ENCODE results near the gene COL23A1. TPM values are rescaled to one million over a fixed set of nuclear protein-coding genes. Genes with fewer than 3 reads are reported as not detected.

The COL23A1 gene
- total and polyA plus RNA-seq, 2 of the 13 experiments (the other 11 are each of a cell fraction or from before 2014, with no cell fraction given) = not detected

DNA sequence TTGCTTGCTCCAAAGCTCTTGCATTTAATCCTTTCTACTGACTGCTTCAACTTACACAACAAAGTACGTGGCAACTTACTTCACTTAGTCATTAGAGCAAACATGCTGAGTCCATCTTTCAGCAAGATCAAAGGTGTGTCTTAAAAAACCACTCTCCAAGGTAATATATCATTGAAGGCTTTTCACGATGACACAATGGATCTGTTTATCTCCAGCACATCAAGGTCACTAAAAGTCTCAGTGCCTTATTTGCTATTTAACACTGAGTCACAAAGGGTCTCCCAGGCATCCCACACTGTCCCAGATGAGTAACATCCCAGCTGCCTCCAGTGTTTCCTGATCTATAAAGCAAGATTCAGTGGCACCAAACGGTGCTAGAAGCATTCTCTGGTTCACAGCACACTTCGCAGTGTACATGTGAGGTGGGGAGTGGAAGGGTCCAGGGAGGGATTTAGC, 40.3 kb upstream of the COL23A1 start (continued):
- TF ChIP-seq FIP1L1 (IDR thresholded peaks at IDR 0.05; ENCODE audit: borderline replicate concordance, insufficient read depth, low read depth, low read length) (no peak), TBX2 (CRISPR knock-in tag; IDR thresholded peaks at IDR 0.05; ENCODE audit: borderline replicate concordance) (peak; percentile 78), ZNF589 (CRISPR knock-in tag; conservative IDR thresholded peaks at IDR 0.05) (peak; percentile 33; the same call in 1 of the 2 replicates), ZKSCAN5 (CRISPR knock-in tag; IDR thresholded peaks at IDR 0.05) (no peak), DPF2 (CRISPR knock-in tag; IDR thresholded peaks at IDR 0.05; ENCODE audit: borderline replicate concordance, low read depth) (peak; percentile 78; the same call in 1 of the 2 replicates), FOXP1 (IDR thresholded peaks at IDR 0.05) (no peak), FOXP1 (CRISPR knock-in tag; IDR thresholded peaks at IDR 0.05) (peak; percentile 88), NCOR1 (IDR thresholded peaks at IDR 0.05; ENCODE audit: borderline replicate concordance, low read length) (peak; percentile 59; the same call in 1 of the 2 replicates), MEF2D (CRISPR knock-in tag; IDR thresholded peaks at IDR 0.05) (peak; percentile 37; the same call in 1 of the 2 replicates), ZNF24 (IDR thresholded peaks at IDR 0.05) (peak; percentile 86), LCORL (IDR thresholded peaks at IDR 0.05) (peak; percentile 59; the same call in 1 of the 2 replicates), LCORL (CRISPR knock-in tag; IDR thresholded peaks at IDR 0.05) (peak; percentile 73), JUNB (CRISPR knock-in tag; IDR thresholded peaks at IDR 0.05; ENCODE audit: borderline replicate concordance) (peak; percentile 75), KLF9 (CRISPR knock-in tag; IDR thresholded peaks at IDR 0.05; ENCODE audit: low read depth) (0 out of 2 replicates have a peak, but pooled peaks have one; percentile 53), DMAP1 (CRISPR knock-in tag; IDR thresholded peaks at IDR 0.05) (peak; percentile 82), ZBTB21 (CRISPR knock-in tag; IDR thresholded peaks at IDR 0.05) (peak; percentile 60), ETV5 (CRISPR knock-in tag; IDR thresholded peaks at IDR 0.05; ENCODE audit: borderline replicate concordance) (peak; percentile 49; the same call in 1 of the 2 replicates), ZNF205 (CRISPR knock-in tag; IDR thresholded peaks at IDR 0.05) (peak; percentile 35; the same call in 1 of the 2 replicates)
- TF ChIP-seq, protein P1, sequence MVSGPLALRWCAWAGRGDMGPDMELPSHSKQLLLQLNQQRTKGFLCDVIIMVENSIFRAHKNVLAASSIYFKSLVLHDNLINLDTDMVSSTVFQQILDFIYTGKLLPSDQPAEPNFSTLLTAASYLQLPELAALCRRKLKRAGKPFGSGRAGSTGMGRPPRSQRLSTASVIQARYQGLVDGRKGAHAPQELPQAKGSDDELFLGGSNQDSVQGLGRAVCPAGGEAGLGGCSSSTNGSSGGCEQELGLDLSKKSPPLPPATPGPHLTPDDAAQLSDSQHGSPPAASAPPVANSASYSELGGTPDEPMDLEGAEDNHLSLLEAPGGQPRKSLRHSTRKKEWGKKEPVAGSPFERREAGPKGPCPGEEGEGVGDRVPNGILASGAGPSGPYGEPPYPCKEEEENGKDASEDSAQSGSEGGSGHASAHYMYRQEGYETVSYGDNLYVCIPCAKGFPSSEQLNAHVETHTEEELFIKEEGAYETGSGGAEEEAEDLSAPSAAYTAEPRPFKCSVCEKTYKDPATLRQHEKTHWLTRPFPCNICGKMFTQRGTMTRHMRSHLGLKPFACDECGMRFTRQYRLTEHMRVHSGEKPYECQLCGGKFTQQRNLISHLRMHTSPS (CRISPR knock-in tag; IDR thresholded peaks at IDR 0.05; ENCODE audit: low read depth) = no peak
- TF ChIP-seq, protein P2, sequence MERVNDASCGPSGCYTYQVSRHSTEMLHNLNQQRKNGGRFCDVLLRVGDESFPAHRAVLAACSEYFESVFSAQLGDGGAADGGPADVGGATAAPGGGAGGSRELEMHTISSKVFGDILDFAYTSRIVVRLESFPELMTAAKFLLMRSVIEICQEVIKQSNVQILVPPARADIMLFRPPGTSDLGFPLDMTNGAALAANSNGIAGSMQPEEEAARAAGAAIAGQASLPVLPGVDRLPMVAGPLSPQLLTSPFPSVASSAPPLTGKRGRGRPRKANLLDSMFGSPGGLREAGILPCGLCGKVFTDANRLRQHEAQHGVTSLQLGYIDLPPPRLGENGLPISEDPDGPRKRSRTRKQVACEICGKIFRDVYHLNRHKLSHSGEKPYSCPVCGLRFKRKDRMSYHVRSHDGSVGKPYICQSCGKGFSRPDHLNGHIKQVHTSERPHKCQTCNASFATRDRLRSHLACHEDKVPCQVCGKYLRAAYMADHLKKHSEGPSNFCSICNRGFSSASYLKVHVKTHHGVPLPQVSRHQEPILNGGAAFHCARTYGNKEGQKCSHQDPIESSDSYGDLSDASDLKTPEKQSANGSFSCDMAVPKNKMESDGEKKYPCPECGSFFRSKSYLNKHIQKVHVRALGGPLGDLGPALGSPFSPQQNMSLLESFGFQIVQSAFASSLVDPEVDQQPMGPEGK (CRISPR knock-in tag; IDR thresholded peaks at IDR 0.05) = peak; percentile 37
- TF ChIP-seq, protein P3, sequence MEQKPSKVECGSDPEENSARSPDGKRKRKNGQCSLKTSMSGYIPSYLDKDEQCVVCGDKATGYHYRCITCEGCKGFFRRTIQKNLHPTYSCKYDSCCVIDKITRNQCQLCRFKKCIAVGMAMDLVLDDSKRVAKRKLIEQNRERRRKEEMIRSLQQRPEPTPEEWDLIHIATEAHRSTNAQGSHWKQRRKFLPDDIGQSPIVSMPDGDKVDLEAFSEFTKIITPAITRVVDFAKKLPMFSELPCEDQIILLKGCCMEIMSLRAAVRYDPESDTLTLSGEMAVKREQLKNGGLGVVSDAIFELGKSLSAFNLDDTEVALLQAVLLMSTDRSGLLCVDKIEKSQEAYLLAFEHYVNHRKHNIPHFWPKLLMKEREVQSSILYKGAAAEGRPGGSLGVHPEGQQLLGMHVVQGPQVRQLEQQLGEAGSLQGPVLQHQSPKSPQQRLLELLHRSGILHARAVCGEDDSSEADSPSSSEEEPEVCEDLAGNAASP (CRISPR knock-in tag; IDR thresholded peaks at IDR 0.05; ENCODE audit: borderline replicate concordance) = 0 out of 2 replicates have a peak, but pooled peaks have one; percentile 20
- TF ChIP-seq, protein P4, sequence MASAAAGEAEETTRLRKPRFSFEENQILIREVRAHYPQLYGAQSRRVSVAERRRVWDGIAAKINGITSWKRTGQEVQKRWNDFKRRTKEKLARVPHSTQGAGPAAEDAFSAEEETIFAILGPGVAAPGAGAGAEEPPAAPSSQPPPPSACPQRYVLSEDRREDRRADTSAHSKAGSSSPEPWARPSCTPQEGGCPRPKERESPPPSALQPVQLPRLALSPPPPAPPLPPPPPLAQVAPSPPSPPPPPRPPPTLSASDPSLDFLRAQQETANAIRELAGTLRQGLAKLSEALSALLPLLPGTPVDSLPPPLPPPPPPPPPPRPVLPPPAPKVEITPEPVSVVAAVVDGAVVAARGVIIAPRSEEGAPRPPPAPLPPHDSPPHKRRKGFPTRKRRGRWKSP (CRISPR knock-in tag; IDR thresholded peaks at IDR 0.05) = peak; percentile 43; the same call in 1 of the 2 replicates
- TF ChIP-seq, protein P5, sequence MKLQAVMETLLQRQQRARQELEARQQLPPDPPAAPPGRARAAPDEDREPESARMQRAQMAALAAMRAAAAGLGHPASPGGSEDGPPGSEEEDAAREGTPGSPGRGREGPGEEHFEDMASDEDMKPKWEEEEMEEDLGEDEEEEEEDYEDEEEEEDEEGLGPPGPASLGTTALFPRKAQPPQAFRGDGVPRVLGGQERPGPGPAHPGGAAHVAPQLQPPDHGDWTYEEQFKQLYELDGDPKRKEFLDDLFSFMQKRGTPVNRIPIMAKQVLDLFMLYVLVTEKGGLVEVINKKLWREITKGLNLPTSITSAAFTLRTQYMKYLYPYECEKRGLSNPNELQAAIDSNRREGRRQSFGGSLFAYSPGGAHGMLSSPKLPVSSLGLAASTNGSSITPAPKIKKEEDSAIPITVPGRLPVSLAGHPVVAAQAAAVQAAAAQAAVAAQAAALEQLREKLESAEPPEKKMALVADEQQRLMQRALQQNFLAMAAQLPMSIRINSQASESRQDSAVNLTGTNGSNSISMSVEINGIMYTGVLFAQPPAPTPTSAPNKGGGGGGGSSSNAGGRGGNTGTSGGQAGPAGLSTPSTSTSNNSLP (IDR thresholded peaks at IDR 0.05; ENCODE audit: low read depth, low read length) = peak; percentile 95
